ENCODE data around the gene EFCAB8.

EFCAB8 gene

GRCh38 chr20:33008336-33009213 is 149.9 kb downstream of the EFCAB8 start:
- no peak for DNase-seq (ENCODE audit: low read depth)

- no peak for DNase-seq (ENCODE audit: low read depth)
Measured at GRCh38 chr20:33009214-33010132, 150.8 kb downstream of the EFCAB8 start.

- DNase-seq (ENCODE audit: low read depth), result no peak
Measured at GRCh38 chr20:33010133-33010504, 151.4 kb downstream of the EFCAB8 start.

- DNase-seq (ENCODE audit: low read depth), result no peak
Measured at GRCh38 chr20:33010674-33011449, 152.1 kb downstream of the EFCAB8 start.
